Measurements from ENCODE around the gene LSM3.

LSM3 gene

DNA sequence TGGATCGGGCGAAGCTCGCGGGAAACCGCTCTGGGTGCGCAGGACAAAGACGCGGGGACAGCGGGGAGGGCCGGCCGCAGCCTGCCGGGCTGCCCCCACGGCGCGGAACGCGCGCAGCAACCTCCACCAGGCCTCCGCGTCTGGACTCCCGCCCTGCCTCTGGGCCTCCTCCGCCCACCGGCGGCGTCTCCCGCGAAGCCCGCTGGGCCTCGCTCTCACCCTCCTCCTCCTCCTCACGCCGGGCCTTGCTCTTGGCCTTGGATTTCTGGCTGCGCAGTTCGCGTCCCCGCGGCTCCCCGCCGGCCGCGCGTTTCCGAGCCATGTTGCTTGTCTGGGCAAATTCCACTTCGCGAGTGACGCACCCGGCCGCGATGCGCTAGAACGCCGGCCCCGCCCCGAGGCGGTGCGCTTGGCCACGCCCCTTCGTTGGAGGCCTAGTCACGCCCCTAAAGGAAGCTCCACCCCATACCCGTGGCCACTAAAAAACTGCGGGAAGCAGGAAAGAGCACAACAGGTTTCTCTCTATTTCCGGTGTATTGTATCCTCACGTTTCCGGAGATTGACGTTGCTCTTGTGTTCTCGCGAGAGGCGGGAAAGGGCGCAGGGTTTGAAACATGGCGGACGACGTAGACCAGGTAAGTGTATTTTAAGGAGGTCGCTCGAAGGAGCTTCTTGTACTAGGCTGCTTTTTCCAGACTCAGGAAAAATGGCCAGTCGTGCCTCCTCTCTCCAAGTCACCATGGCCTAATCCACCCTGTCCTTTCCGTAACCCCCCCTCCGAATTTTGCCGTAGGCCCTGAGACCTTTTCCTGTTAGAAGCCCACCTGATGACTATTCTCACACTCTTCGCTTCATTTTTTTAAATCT lies at the start of gene LSM3, which contains the start of gene XPC:
LSM3 (plus strand) TSS at position 571 of the 867 bp plus-strand sequence; CDS start at position 615, 44 bp downstream.
XPC (minus strand) TSS at position 355 of the 867 bp plus-strand sequence; CDS start at position 322, 33 bp downstream.
- DNase-seq (ENCODE audit: low read depth), result peak; percentile 97

DNA sequence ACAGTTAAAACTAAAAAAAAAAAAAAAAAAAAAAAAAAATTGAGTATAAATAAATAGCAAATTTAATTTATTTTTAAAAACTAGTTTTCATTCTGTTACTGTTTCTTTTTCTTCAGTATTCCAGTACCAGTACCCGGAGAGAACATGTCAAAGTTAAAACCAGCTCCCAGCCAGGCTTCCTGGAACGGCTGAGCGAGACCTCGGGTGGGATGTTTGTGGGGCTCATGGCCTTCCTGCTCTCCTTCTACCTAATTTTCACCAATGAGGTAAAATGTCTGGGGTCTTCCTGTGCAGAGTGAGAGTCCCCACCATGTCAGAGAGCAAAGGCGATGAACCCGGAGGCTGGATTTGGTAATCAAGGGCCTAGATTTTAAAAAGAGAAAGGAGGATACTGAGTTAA lies 49.3 kb upstream of the LSM3 start:
- no peak for DNase-seq (ENCODE audit: low read depth)

DNA sequence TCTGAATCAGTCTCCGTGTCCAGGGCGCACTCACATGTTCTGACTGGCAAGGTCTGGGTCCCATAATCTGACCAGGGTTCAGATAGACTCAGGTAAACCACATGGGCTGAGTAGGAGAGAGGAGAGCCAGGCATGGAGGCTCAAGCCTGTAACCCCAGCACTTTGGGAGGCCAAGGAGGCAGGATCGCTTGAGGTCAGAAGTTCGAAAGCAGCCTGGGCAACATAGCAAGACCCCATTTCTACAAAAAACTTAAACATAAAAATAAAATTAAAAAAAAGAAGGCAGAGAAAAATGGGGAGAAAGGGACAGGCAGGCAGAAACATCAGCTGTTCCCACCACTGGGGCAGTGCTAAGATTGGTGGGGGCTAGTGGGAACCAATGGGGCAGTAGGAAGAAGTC lies 48.4 kb upstream of the LSM3 start:
- no peak for DNase-seq (ENCODE audit: low read depth)

DNA sequence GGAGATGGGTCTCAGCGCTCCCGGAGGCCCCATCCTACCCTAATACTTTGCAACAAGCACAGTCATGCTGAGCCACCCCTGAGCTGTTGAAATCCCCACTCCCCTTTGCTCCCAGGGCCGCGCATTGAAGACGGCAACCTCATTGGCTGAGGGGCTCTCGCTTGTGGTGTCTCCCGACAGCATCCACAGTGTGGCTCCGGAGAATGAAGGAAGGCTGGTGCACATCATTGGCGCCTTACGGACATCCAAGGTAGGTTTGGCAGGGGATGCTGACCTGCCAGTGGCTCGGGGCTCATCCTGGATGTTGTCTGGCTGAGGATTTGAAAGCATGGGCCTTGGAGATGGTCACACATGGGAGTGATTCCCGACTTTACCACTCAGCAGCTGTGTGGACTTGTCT lies 47.9 kb upstream of the LSM3 start:
- no peak for DNase-seq (ENCODE audit: low read depth)

DNA sequence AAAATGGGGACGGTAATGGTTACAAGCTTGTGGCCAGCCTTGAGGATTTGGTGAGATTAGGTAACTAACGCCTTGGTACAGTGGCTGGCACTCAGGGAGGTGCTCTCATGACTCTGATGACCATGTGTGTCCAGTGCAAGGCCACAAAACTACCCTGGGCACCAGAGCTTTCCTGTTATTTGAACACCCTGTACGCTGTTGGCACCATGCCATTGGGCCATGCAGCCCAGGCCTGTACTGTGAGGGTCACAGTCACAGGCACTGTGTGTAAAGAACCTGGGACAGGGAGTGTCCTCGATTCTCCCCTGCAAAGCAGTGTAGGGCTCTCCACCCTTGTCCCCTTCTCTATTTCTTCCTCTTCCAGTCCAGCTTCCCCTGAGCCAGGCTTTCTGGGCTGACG lies 47.5 kb upstream of the LSM3 start:
- no peak for DNase-seq (ENCODE audit: low read depth)

DNA sequence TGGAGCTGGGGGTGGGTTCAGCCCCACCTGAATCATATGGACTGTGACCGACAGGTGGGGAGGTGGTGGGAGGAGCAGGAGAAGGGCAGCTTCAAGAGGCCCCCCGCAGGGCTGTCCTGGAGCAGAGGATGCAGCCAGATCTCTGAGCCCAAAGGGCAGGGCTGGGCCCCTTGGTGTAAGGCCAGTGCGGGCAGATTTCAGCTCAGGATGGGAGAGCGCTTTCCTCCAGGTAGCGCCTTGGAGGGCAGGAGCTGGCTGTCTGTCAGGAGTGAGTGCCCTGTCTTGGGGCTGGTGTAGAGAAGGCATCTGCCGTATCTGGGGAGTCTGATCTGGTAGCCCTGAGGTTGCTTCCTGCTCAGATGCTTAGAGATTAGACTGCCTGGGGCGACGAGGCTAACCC lies 46.5 kb upstream of the LSM3 start:
- DNase-seq (ENCODE audit: low read depth), result no peak

DNA sequence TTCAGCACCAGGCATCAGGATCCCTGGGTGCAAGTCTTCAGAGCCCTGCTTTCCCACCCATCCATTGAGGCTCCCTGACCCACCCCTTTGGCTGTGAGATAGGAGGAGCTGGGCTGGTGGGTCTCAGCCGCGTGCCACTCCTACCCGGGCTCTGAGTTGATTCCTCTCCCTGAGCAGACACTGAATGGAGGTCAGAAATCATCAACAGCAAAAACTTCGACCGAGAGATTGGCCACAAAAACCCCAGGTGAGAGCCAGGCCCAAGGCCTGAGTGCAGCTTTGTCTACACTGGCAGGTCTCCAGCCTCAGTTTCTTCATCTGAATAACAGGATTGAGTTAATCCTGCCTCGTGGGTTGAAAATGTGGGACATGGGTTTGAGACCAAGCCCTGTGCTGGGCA lies 45.9 kb upstream of the LSM3 start:
- DNase-seq (ENCODE audit: low read depth), result no peak

- DNase-seq (ENCODE audit: low read depth), result no peak
Measured at GRCh38 chr3:14133188-14133800, 45.3 kb upstream of the LSM3 start.

DNA sequence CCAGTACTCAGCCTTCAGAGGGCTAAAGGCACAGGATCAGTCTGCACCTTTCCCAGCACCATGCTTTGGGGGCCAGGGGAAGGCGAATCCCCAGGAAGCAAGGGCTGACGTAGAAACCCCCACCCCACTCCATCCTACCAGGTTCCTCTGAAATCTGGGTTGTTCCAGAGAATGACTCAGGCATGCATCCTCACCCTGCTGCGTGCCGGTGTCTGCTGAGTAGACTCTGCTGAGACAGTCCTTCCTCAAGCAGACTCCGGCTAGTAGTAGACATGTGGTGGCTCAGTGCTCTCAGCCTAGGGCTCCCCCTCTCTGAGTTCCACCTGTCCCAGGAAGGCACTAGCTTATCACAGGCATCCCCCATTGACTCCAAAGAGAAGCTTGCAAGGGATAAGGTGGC lies 44.7 kb upstream of the LSM3 start:
- no peak for DNase-seq (ENCODE audit: low read depth)

DNA sequence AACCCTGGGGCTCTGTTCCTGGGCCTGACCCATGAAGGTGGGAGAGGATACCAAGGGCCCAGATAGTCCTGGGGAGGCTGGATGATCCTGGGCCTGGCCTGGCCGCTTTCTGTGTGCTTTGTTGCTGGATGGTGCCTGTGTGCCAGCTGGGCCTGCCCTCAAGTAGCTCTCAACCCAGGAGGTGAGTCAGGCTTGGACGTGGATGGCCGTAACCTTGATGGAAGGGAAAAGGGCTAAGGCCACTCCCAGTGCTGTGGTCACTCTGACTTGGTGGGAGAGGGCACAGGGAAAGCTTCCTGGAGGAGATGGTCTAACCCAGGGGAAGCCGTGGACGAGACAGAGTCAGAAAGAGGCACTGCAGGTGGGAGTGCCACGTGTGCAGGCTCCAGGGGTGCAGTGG lies 44.3 kb upstream of the LSM3 start:
- no peak for DNase-seq (ENCODE audit: low read depth)

DNA sequence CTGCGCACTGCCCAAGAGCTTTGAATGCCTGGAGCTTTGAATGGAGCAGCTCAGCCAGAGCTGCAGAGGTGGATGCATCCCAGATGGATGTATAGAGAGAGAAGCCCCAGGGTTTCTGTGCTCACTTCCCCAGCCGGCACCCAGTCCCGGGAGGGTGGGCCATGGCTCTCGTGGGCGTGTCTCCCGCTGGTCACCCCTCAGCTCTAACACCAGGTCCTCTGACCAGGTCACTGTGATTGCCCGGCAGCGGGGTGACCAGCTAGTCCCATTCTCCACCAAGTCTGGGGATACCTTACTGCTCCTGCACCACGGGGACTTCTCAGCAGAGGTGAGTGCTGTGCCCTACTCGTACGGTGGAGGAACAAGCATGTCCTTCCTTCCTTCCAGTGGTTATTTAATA lies 43.0 kb upstream of the LSM3 start:
- DNase-seq (ENCODE audit: low read depth), result no peak

DNA sequence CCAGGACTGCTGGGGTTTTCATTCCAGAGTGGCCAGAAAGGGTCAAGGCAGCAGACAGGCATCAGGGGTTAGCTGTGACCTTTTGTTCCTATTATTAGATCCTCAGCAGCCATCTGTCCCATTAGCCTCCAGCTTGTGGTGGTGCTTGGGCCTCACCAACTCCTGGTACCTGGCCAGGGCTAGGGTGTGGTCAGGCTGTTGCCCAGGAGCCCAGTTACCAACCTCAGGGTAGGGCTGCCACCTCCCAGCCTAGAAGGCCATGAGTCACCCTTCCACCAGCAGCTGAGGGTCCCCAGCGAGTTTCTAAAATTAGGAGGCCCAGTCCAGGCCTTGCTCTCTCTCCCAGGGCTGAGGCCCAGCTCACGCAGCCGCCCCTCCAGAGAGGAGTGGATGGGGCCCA lies 41.6 kb upstream of the LSM3 start:
- no peak for DNase-seq (ENCODE audit: low read depth)

DNA sequence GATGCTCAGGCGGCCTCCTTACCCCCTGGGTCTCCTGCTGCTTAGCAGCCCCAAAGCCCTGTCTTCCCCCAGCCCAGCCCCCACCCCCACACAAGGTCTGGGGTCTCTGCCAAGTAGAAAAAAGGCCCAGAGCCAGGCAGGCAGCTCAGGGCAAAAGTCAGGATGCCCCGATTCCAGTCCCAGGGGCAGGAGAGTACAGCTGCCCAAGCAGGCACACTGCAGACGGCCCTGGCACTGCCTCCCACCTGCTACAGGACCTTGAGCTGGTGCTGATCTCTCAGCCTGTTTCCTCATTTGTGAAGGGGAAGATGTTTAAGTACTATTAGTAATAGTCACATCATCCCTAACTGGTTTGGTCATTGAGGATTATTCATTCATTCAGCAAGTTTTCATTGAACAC lies 41.2 kb upstream of the LSM3 start:
- DNase-seq (ENCODE audit: low read depth), result no peak

DNA sequence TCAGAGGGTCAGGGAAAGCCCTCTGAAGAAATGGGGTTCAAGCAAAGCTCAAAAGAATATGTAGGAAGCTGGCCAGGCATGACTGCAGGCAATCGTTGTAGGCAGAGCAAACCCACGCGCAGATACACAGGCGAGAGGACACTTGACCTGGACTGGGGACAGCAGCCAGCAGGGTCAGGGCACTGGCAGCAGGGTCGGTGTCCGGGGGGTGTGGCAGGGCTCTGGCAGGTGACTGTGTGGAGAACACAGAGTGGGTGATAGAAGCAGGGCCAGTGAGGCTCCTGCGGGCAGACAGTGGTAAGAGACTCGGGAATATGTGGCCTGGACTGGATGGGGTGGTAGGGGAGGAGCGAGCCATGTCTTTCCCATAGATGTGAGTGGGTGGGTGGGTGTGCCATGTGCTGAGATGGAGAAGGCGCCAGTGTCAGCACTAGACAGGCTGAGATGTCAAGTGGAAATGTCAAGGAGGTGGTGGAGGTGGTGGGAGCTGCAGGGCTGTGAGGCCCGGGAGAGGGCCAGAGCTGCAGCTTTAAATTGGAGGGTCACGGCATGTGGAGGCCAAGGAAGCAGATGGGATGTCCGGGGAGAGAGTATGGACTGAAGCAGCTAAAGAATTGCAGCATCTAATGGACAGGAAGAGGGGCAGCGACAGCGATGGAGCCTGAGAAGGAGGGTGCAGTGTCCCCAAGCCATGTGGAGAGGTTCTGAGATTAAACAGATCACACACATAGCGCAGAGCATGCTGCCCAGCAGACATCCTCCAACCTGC lies 40.3 kb upstream of the LSM3 start:
- no peak for DNase-seq (ENCODE audit: low read depth)

DNA sequence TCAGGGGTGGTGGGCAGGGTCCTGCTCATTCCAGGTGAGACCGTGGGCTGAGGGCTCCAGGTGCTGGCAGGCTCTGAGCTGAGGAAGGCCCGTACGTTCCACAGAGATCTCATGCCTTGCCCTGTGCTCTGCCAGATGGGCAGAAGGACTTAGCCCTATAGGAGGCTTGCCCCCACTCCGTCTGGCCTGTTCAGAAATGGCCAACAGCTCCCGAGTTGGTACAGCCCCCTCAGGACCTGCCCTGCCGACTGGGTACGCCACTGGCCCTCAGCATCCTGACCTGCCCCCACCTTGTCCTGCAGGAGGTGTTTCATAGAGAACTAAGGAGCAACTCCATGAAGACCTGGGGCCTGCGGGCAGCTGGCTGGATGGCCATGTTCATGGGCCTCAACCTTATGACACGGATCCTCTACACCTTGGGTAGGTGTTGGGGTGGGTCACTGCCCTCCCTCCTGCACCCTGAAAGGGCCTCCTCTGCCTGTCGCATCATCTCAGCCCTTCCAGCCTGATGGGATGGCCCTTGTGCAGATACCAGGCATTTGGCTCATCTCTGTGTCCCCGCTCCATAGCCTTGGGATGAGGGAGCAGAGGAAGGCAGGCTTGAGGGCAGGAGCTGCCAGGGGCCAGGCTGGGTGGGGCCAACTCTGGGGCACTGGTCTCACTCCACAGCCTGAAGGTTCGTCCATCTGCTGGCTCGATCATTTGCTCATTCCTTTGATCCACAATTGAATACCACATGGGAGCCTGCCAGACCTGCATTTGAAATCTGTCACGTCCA lies 39.5 kb upstream of the LSM3 start:
- DNase-seq (ENCODE audit: low read depth), result no peak

DNA sequence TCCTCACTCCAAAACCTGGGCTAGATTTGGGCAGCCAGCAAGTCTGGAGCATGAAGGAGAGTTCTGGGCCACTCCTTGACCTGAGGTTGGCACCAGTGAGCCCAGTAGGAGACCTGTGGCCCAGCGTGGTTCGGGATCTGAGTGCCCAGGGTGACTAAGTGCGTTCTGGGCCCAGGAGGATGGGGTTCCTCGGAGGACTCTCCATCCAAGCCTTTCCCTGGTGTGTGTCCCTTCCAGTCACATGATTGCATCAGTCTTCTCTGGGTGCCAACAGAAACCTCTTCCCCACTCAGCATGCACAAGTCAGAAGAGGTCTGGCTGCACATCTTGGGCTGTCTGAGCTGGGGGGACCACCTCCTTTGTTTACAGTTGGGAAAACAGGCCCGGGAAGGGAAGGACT lies 38.8 kb upstream of the LSM3 start:
- no peak for DNase-seq (ENCODE audit: low read depth)

DNA sequence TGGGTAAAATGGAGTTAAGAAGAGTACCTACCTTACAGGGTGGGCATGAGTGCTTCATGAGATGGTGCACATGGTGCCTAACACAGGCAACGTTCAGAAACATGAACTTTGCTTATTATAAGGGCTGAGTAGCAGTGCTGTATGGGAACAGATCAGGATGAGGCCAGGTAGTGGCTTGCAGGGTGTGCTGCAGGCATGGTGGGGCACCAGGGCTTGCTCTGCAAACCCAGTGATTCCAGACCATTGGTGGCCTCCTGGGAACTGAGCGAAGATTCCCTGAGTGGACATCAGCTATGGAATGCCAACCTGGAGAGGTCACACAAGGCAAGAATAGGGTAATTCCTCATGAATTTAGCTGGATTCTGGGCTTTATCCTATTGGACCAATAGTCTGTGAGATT lies 37.9 kb upstream of the LSM3 start:
- DNase-seq (ENCODE audit: low read depth), result no peak

DNA sequence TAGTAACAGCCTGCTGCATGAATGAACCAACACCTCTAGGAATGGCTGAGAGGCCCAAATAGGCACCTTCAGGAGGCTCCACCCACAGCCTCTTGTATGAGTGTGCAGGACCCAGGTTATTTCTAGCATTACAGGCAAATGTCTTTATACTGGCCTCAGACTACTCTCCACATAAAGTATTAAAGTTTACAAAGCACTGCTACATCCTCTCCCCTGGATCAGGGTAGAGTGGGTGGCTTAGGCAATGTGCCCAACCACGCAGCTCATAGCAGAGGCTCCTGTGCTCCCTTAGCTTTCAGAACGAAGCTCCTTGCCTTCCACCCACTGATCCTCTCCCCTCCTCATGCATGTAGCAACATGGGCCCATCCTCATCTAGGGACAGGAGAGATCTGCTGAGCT lies 37.5 kb upstream of the LSM3 start:
- no peak for DNase-seq (ENCODE audit: low read depth)

DNA sequence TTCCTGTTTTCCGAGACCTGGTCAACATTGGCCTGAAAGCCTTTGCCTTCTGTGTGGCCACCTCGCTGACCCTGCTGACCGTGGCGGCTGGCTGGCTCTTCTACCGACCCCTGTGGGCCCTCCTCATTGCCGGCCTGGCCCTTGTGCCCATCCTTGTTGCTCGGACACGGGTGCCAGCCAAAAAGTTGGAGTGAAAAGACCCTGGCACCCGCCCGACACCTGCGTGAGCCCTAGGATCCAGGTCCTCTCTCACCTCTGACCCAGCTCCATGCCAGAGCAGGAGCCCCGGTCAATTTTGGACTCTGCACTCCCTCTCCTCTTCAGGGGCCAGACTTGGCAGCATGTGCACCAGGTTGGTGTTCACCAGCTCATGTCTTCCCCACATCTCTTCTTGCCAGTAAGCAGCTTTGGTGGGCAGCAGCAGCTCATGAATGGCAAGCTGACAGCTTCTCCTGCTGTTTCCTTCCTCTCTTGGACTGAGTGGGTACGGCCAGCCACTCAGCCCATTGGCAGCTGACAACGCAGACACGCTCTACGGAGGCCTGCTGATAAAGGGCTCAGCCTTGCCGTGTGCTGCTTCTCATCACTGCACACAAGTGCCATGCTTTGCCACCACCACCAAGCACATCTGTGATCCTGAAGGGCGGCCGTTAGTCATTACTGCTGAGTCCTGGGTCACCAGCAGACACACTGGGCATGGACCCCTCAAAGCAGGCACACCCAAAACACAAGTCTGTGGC lies 36.8 kb upstream of the LSM3 start:
- DNase-seq (ENCODE audit: low read depth), result no peak

DNA sequence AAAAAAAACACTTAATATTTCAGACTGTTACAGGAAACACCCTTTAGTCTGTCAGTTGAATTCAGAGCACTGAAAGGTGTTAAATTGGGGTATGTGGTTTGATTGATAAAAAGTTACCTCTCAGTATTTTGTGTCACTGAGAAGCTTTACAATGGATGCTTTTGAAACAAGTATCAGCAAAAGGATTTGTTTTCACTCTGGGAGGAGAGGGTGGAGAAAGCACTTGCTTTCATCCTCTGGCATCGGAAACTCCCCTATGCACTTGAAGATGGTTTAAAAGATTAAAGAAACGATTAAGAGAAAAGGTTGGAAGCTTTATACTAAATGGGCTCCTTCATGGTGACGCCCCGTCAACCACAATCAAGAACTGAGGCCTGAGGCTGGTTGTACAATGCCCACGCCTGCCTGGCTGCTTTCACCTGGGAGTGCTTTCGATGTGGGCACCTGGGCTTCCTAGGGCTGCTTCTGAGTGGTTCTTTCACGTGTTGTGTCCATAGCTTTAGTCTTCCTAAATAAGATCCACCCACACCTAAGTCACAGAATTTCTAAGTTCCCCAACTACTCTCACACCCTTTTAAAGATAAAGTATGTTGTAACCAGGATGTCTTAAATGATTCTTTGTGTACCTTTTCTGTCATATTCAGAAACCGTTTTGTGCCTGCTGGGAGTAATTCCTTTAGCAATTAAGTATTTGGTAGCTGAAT lies 35.9 kb upstream of the LSM3 start:
- peak; percentile 45 for DNase-seq (ENCODE audit: low read depth)
